Measurements from ENCODE around the gene DYNC1LI1. TPM values are rescaled to one million over a fixed set of nuclear protein-coding genes. Genes with fewer than 3 reads are reported as not detected.

DYNC1LI1 gene
- total and polyA plus RNA-seq, 9 of the 15 experiments (the other 6 are each of a cell fraction or from before 2014, with no cell fraction given): 21.0 to 85.4 (median 61.3) TPM

GRCh38 chr3:32553973-32554372 is 16.7 kb downstream of the DYNC1LI1 start:
- intact Hi-C loops (cut with micrococcal nuclease) (no loop called here), in situ Hi-C loops (cut with MboI) (no loop called here)
- Histone ChIP-seq H4K20me1 (replicated peaks; ENCODE audit: control insufficient read depth, insufficient read depth, low read length) (peaks cover 9% of the 10 kb centered on the region), H3K36me3 (ENCODE audit: control insufficient read depth, insufficient read depth, low read length) (no peaks in the 10 kb centered on the region), H3K27me3 (ENCODE audit: control insufficient read depth in 2 of 2, insufficient read depth in 2 of 2, low read length in 2 of 2) (no peaks in the 10 kb centered on the region), H3K4me3 (no peak overlapping the region), H3K79me2 (ENCODE audit: control insufficient read depth, insufficient read depth, low read length) (peaks cover 85% of the 10 kb centered on the region), H2AFZ (ENCODE audit: low read depth, low read length) (no peak overlapping the region), H3K27ac (ENCODE audit: extremely low read depth, low read depth, low read length) (no peak overlapping the region), H3K4me1 (replicated peaks in 1 of 2; ENCODE audit: control insufficient read depth in 2 of 2, insufficient read depth in 2 of 2, low read length in 2 of 2) (no peaks in the 10 kb centered on the region), H3K9me3 (replicated peaks; ENCODE audit: control insufficient read depth, insufficient read depth, low read depth, low read length) (no peaks in the 10 kb centered on the region), H3K9ac (ENCODE audit: insufficient read depth in 1 of 2, low read depth in 2 of 2, low read length in 2 of 2) (no peak overlapping the region), H3K9me1 (ENCODE audit: control insufficient read depth, insufficient read depth, low read length) (no peaks in the 10 kb centered on the region), H3K4me2 (ENCODE audit: insufficient read depth, low read length) (no peak overlapping the region)
- TF ChIP-seq PKNOX1 (IDR thresholded peaks at IDR 0.05) (peak; percentile 73), CBFA2T3 (IDR thresholded peaks at IDR 0.05) (no peak)
- DNase-seq (ENCODE audit: extremely low read depth in 1 of 4, low spot score in 3 of 4): no peak
- ChIA-PET POLR2A (no interaction called here), CTCF (ENCODE audit: low intra/inter-chr PET ratio) (no interaction called here)
- no TSS peak for BruUV-seq (replicated peaks)
- no peak for FAIRE-seq
- no peak for ATAC-seq

- BruUV-seq (replicated peaks): no TSS peak
- no peaks in the 10 kb centered on the region for H3K9me1 ChIP-seq (ENCODE audit: control insufficient read depth, insufficient read depth, low read length)
- FAIRE-seq (no peak), DNase-seq (ENCODE audit: extremely low read depth in 1 of 4, low spot score in 3 of 4) (no peak), ATAC-seq (peak; percentile 34; the same call in 2 of the 3 replicates)
- intact Hi-C loops (cut with micrococcal nuclease) (no loop called here), in situ Hi-C loops (cut with MboI) (no loop called here)
- POLR2A ChIA-PET: interaction anchor here (1.5 kb wide), 1 partner anchor 16 kb away, joined by 4 read pairs; no protein-coding TSS in a partner anchor
- H3K36me3 ChIP-seq (ENCODE audit: control insufficient read depth, insufficient read depth, low read length): no peaks in the 10 kb centered on the region
- H3K4me1 ChIP-seq (replicated peaks in 1 of 2; ENCODE audit: control insufficient read depth in 2 of 2, insufficient read depth in 2 of 2, low read length in 2 of 2): no peaks in the 10 kb centered on the region
- H4K20me1 ChIP-seq (replicated peaks; ENCODE audit: control insufficient read depth, insufficient read depth, low read length): peaks cover 9% of the 10 kb centered on the region
- H3K4me3 ChIP-seq: no peak overlapping the region
- H3K9me3 ChIP-seq (replicated peaks; ENCODE audit: control insufficient read depth, insufficient read depth, low read depth, low read length): no peaks in the 10 kb centered on the region
- no peak overlapping the region for H3K9ac ChIP-seq (ENCODE audit: insufficient read depth in 1 of 2, low read depth in 2 of 2, low read length in 2 of 2)
- no peak for TF ChIP-seq MAZ (CRISPR knock-in tag; conservative IDR thresholded peaks at IDR 0.05 in 1 of 2, IDR thresholded peaks at IDR 0.05 in 1 of 2)
- TF ChIP-seq ZNF780A (CRISPR knock-in tag; IDR thresholded peaks at IDR 0.05): no peak
- TF ChIP-seq FOXA3 (CRISPR knock-in tag; conservative IDR thresholded peaks at IDR 0.05 in 1 of 2, IDR thresholded peaks at IDR 0.05 in 1 of 2): no peak
- no peak for TF ChIP-seq ZNF551 (CRISPR knock-in tag; IDR thresholded peaks at IDR 0.05)
- TF ChIP-seq ZNF655 (CRISPR knock-in tag; IDR thresholded peaks at IDR 0.05): no peak
- no peak for TF ChIP-seq CEBPB (tag; IDR thresholded peaks at IDR 0.05)
- TF ChIP-seq ZBTB7A (IDR thresholded peaks at IDR 0.05; ENCODE audit: borderline replicate concordance, control insufficient read depth, low read depth, low read length): no peak
- no peak for TF ChIP-seq ZNF707 (CRISPR knock-in tag; conservative IDR thresholded peaks at IDR 0.05)
- no peak for TF ChIP-seq KAT2B (IDR thresholded peaks at IDR 0.05; ENCODE audit: low read depth, low read length)
- TF ChIP-seq SREBF1 (IDR thresholded peaks at IDR 0.05; ENCODE audit: borderline replicate concordance, low read depth, low read length): no peak
- no peak for TF ChIP-seq ZNF583 (CRISPR knock-in tag; IDR thresholded peaks at IDR 0.05)
- no peak for TF ChIP-seq MYBL2 (IDR thresholded peaks at IDR 0.05; ENCODE audit: low read depth)
- TF ChIP-seq MYBL2 (CRISPR knock-in tag; IDR thresholded peaks at IDR 0.05; ENCODE audit: borderline replicate concordance): no peak
- no peak for TF ChIP-seq ZFPM2 (CRISPR knock-in tag; IDR thresholded peaks at IDR 0.05)
- TF ChIP-seq U2AF2 (optimal IDR thresholded peaks at IDR 0.05; ENCODE audit: low read depth, low read length): no peak
- 98% methylated on average over 2 of the region's 2 CpGs for WGBS (ENCODE audit: insufficient coverage, low coverage, missing lambda C conversion rate)
- H2AFZ ChIP-seq (ENCODE audit: low read depth, low read length): no peak overlapping the region
- CTCF ChIA-PET (ENCODE audit: low intra/inter-chr PET ratio): no interaction called here
- H3K27me3 ChIP-seq (ENCODE audit: control insufficient read depth in 2 of 2, insufficient read depth in 2 of 2, low read length in 2 of 2): no peaks in the 10 kb centered on the region
- H3K27ac ChIP-seq (ENCODE audit: extremely low read depth, low read depth, low read length): no peak overlapping the region
- H3K4me2 ChIP-seq (ENCODE audit: insufficient read depth, low read length): no peak overlapping the region
- H3K79me2 ChIP-seq (ENCODE audit: control insufficient read depth, insufficient read depth, low read length): peaks cover 85% of the 10 kb centered on the region
These were observed 17.2 kb downstream of the DYNC1LI1 start for GRCh38 chr3:32553459-32553858.

Measured in K562 (cell line).